ENCODE measurements around the gene MLC1. TPM values are rescaled to one million over a fixed set of nuclear protein-coding genes. Genes with fewer than 3 reads are reported as not detected.

MLC1 gene
- total RNA-seq, 1 donor from 2014 or later: not detected

DNA sequence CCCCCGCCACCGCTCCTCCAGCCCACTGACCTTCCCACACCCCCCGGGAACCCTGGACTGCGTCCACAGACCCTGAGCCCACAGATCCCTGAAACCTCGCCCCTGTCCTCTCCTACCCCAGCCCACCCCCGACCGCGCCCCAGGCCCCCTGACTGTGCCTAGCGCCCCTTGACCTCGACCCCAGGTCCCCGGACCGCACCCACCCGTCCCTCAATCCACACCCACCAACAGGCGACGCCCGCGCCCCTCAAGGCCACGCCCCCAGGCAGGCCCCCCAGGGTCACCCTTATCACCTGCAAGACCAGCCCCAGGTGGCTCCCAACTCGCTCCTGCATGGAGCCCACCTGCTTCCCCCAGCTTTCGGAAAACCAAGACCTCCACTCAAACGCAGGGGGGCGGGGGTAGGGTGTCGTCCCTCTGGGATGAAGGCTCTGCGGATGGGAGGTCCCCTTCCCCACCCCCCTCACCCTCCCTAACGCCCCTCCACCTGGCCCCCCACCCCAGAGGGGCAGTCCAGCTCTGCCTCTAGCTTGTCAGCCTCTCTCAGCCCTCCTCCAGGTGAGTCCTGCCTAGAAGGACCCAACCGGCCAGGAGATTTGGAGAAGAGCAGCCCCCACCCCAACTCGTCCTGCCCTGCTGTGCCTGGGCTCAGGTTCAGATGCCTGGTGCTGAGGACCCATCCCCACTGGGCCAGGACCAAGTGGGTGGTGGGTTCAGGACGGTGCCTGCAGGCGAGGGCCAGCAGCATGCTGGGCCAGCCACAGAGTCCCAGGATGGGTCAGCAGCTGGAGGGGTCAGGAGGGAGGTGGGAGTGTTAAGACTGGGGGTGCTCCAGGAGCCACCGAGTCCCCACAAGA lies 69.5 kb downstream of the MLC1 start:
- Mint-ChIP-seq H3K36me3 (no peaks in the 10 kb centered on the region), H3K4me3 (no peak overlapping the region), H3K27ac (no peak overlapping the region), H3K9me3 (peaks cover 2% of the 10 kb centered on the region), H3K27me3 (ENCODE audit: insufficient read depth, low read depth) (peaks cover 35% of the 10 kb centered on the region), H3K4me1 (no peaks in the 10 kb centered on the region)
- peak overlapping the region; percentile 77 for H3K4me2 ChIP-seq
- no peaks in the 10 kb centered on the region for H3K9me3 ChIP-seq (ENCODE audit: low read depth)
- H4K20me1 ChIP-seq (ENCODE audit: low read depth): no peaks in the 10 kb centered on the region
- no peak overlapping the region for H3K4me3 ChIP-seq
- no peak overlapping the region for H3K27ac ChIP-seq
- H2AFZ ChIP-seq (replicated peaks): no peak overlapping the region
- H3K27me3 ChIP-seq: peaks cover 99% of the 10 kb centered on the region
- no peaks in the 10 kb centered on the region for H3K36me3 ChIP-seq
- no peak overlapping the region for H3K9ac ChIP-seq
- TF ChIP-seq EZH2phosphoT487 (IDR thresholded peaks at IDR 0.05) (no peak), EZH2 (IDR thresholded peaks at IDR 0.05) (no peak)
- TF ChIP-seq, protein P1, sequence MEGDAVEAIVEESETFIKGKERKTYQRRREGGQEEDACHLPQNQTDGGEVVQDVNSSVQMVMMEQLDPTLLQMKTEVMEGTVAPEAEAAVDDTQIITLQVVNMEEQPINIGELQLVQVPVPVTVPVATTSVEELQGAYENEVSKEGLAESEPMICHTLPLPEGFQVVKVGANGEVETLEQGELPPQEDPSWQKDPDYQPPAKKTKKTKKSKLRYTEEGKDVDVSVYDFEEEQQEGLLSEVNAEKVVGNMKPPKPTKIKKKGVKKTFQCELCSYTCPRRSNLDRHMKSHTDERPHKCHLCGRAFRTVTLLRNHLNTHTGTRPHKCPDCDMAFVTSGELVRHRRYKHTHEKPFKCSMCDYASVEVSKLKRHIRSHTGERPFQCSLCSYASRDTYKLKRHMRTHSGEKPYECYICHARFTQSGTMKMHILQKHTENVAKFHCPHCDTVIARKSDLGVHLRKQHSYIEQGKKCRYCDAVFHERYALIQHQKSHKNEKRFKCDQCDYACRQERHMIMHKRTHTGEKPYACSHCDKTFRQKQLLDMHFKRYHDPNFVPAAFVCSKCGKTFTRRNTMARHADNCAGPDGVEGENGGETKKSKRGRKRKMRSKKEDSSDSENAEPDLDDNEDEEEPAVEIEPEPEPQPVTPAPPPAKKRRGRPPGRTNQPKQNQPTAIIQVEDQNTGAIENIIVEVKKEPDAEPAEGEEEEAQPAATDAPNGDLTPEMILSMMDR (IDR thresholded peaks at IDR 0.05): no peak
- no peaks in the 10 kb centered on the region for H3F3A ChIP-seq (ENCODE audit: low read depth)
- DNase-seq (ENCODE audit: low spot score): peak; percentile 0
- no peaks in the 10 kb centered on the region for H3K79me2 ChIP-seq (ENCODE audit: low read depth)
- H3K4me1 ChIP-seq: peaks cover 6% of the 10 kb centered on the region

GRCh38 chr22:50014655-50015401 lies 70.4 kb downstream of the MLC1 start:
- H3K4me1 ChIP-seq: peaks cover 10% of the 10 kb centered on the region
- peak overlapping the region; percentile 43 for H3K4me3 ChIP-seq
- H2AFZ ChIP-seq (replicated peaks): peak overlapping the region; percentile 52
- H3K27ac ChIP-seq: no peak overlapping the region
- H3K9ac ChIP-seq: no peak overlapping the region
- Mint-ChIP-seq H3K9me3 (peaks cover 2% of the 10 kb centered on the region), H3K27me3 (ENCODE audit: insufficient read depth, low read depth) (peaks cover 36% of the 10 kb centered on the region), H3K4me1 (peaks cover 2% of the 10 kb centered on the region), H3K27ac (no peak overlapping the region), H3K4me3 (no peak overlapping the region), H3K36me3 (no peaks in the 10 kb centered on the region)
- peak; percentile 81 for TF ChIP-seq EZH2phosphoT487 (IDR thresholded peaks at IDR 0.05)
- TF ChIP-seq, protein P1 (IDR thresholded peaks at IDR 0.05): no peak
- TF ChIP-seq EZH2 (IDR thresholded peaks at IDR 0.05): peak; percentile 83
- peaks cover 100% of the 10 kb centered on the region for H3K27me3 ChIP-seq
- H3F3A ChIP-seq (ENCODE audit: low read depth): no peaks in the 10 kb centered on the region
- H3K36me3 ChIP-seq: no peaks in the 10 kb centered on the region
- H3K4me2 ChIP-seq: peak overlapping the region; percentile 77
- no peaks in the 10 kb centered on the region for H3K9me3 ChIP-seq (ENCODE audit: low read depth)
- no peaks in the 10 kb centered on the region for H4K20me1 ChIP-seq (ENCODE audit: low read depth)
- peak; percentile 51 for DNase-seq (ENCODE audit: low spot score)
- H3K79me2 ChIP-seq (ENCODE audit: low read depth): no peaks in the 10 kb centered on the region

DNA sequence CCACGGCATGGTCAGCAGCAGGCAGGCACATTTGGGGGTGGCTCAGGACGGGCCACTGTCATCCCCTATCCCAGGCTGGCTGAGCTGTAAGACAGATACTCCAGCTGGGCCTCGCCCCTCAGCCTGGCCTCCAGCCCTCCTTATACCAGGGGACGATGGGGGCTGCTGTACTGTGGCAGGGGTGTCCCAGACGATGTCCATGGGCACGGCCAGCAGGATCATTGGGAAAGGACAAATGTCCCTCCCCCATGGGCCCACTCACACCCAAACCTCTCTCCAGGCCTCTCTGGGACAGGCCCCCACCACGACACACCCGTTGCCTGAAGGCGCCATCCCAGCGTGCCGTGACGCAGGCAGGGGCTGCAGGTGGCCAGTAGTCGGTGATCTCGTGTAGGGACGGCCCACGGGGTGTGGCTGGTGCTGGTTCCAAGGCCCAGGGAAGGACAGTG lies 71.1 kb downstream of the MLC1 start:
- H3K27me3 ChIP-seq: peaks cover 100% of the 10 kb centered on the region
- no peak overlapping the region for H3K27ac Mint-ChIP-seq

More for the DNA sequence above, 71.1 kb downstream of the MLC1 start:
- no peaks in the 10 kb centered on the region for H3K36me3 ChIP-seq
- no peaks in the 10 kb centered on the region for H3K9me3 ChIP-seq (ENCODE audit: low read depth)
- TF ChIP-seq, protein P1 (IDR thresholded peaks at IDR 0.05): no peak
- TF ChIP-seq EZH2phosphoT487 (IDR thresholded peaks at IDR 0.05) (no peak), EZH2 (IDR thresholded peaks at IDR 0.05) (no peak)
- no peak overlapping the region for H3K4me3 Mint-ChIP-seq
- no peak overlapping the region for H2AFZ ChIP-seq (replicated peaks)
- H3K9me3 Mint-ChIP-seq: peaks cover 2% of the 10 kb centered on the region
- no peaks in the 10 kb centered on the region for H3K36me3 Mint-ChIP-seq
- H3K4me3 ChIP-seq: no peak overlapping the region
- H3K27me3 Mint-ChIP-seq (ENCODE audit: insufficient read depth, low read depth): peaks cover 31% of the 10 kb centered on the region
- H3K27ac ChIP-seq: no peak overlapping the region
- peak overlapping the region; percentile 77 for H3K4me2 ChIP-seq
- no peak for DNase-seq (ENCODE audit: low spot score)
- no peaks in the 10 kb centered on the region for H3K79me2 ChIP-seq (ENCODE audit: low read depth)
- no peaks in the 10 kb centered on the region for H4K20me1 ChIP-seq (ENCODE audit: low read depth)
- no peaks in the 10 kb centered on the region for H3F3A ChIP-seq (ENCODE audit: low read depth)
- H3K9ac ChIP-seq: no peak overlapping the region
- H3K4me1 ChIP-seq: peaks cover 10% of the 10 kb centered on the region
- peaks cover 2% of the 10 kb centered on the region for H3K4me1 Mint-ChIP-seq

Data from neural progenitor cell (in vitro differentiated cells).